ENCODE data around the gene ZFHX3.

The ZFHX3 gene

DNA sequence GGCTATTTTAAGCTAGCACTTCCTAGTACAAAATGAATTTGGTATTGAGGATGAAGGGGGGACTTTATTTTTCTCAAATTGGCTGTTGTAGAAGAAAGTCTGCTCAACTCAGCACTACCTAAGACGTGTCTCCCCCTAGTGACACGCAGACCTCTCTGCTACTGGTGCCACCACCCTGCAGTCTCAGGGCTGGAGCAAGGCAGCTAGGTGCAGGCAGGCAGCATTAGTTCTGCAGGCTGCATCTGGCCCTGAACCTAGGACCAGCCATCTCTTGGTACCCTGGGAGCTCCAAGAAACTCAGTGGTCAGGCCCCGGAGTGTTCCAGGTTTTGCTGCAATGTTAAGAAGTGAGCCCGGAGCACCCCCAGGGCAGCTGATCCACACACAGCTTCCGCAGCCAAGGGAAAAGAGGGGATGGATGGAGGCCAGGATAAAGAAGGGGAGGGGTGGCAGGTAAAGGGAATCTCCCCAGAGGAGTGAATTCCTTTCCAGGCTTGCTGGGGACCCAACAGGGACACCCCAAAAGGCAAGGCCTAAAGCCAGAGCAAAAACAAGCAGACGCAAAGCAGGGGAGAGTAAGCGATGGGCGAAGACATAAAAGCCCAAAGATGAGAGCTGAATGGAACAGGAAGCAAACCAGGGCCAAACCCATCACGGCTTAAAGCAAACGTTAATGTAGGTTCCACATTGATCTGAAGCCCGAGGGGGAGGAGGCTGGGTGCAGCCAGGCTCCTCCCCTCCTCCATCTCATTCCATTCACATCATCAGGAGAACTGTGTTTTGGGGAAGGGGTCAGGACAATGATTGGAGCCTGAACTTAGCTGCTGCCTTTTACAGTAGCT lies 200.5 kb downstream of the ZFHX3 start:
- peak overlapping the region; percentile 79 for H3K27ac ChIP-seq
- TF ChIP-seq CTCF (conservative IDR thresholded peaks at IDR 0.05) = peak; percentile 60
- TF ChIP-seq ZFX (IDR thresholded peaks at IDR 0.05) = no peak

DNA sequence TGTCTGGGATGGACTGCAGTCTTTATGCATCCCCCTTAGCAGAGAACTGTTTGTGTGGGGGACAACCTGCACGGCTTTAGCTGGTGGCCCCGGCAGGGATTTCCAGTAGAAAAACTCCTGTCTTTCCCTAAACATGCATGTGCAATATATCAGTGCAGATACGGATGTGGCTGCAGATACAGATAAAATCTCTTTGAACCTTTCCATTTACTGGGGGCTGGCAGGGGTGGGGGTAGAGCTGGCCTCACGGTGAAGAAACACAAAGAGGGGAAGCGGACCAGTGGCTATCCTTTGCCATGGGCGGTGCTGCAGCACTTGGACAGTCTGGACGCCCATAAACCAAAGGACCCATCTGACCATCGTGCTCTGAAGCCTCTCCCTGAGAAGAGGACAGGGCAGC lies 201.3 kb downstream of the ZFHX3 start:
- TF ChIP-seq CTCF (conservative IDR thresholded peaks at IDR 0.05) (no peak), ZFX (IDR thresholded peaks at IDR 0.05) (no peak)
- H3K27ac ChIP-seq = peak overlapping the region; percentile 7; the same call in 1 of the 2 replicates

DNA sequence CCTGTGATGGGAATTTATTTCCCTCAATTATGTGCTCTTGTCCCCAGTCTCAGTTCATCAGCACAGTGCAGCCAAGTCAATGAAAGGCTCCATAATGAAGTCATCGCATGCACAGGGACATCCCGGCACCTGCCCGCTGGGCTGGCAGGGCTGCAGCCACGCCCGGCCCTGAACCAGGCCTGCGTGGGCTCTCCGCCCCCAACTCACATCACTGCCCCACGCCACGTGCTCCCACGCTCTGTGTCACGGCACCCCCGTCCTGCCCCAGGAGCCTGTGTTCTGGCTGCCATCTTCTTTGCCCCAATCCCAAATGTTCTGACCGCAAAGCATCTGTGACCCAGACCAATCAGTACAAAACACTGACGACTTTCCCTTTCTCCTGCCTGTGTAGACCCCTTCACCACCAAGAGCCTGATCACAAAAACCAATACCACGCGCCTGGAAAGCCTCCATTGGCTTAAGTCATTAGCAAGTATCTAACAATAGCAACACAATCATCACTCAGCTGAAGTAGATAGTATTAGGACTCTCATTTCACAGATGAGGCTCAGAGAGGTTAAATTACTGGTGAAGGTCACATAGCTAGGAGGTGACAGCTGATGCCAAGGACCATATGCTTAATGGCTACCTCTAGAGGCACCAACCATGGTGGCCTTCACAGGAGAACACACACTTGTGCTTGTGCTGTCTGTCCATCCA lies 202.5 kb downstream of the ZFHX3 start:
- no peak overlapping the region for H3K27ac ChIP-seq
- TF ChIP-seq ZFX (IDR thresholded peaks at IDR 0.05) (no peak), CTCF (conservative IDR thresholded peaks at IDR 0.05) (no peak)

- no peak overlapping the region for H3K27ac ChIP-seq
These were observed 203.6 kb downstream of the ZFHX3 start for GRCh38 chr16:72844225-72844920.

DNA sequence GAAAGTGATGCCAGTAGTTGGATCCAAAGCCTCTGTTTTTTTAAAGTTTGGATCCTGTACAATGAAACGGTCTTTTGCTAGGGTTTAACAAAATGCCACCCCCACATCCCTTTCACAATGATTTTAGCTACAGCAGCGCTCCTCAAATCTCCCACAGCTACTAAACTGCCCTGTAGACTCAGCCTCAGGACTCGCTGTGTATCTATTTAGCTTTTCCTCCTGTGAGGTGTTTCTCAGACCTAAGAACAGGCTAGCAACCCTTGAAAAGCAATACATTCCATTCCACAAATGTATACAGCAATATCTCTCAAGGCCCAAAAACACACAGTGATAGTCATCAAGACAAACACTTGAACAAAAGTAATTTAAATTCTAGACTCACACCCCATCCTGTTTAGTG lies 206.4 kb downstream of the ZFHX3 start:
- TF ChIP-seq ZFX (IDR thresholded peaks at IDR 0.05) (no peak), CTCF (conservative IDR thresholded peaks at IDR 0.05) (no peak)
- H3K27ac ChIP-seq = no peak overlapping the region

More at GRCh38 chr16:72844225-72844920, 203.6 kb downstream of the ZFHX3 start:
- TF ChIP-seq CTCF (conservative IDR thresholded peaks at IDR 0.05) (no peak), ZFX (IDR thresholded peaks at IDR 0.05) (no peak)

DNA sequence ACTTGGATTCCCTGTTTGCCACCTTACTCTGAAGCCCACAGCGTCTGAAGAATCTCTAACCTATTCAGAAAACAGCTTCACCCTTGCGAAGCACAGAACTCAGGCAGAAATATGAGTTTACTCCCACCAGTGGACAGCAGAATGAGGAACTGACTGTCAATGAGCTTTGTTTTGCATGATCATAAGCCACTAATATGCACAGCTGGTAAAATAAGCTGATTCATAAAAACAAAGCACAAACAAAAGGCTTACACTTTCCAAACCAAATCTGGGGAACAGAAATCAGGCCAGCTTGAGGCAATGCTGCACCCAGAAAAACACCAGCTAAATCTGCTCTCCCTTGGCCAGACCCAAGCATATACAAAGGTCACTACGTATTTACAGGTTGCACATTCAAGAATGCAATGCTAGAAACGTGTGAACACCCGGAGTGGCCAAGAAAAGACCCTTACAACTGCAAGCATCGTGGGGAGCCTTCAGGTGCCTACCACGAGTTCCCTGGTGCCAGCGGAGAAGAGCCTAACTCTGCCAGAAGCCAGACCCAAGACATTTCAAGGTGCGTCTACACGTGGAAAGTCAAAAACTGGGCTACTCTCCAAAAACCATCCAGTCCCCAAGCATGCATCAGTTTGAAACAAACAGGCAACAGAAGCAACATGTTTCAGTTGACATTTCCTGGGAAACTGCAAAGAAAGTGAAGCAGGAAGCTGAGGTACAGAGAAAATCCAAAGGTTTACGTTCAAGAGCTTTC lies 207.1 kb downstream of the ZFHX3 start:
- H3K27ac ChIP-seq = no peak overlapping the region
- TF ChIP-seq ZFX (IDR thresholded peaks at IDR 0.05) = no peak
- no peak for TF ChIP-seq CTCF (conservative IDR thresholded peaks at IDR 0.05)

Data from C4-2B (cell line).